Adrenal gland (tissue), 12 donors: ENCODE results near the gene BCL2A1. TPM values are rescaled to one million over a fixed set of nuclear protein-coding genes. Genes with fewer than 3 reads are reported as not detected.

Experiments used
- DNase-seq, 7 donors: peaks; one replicate each; pipeline ENCODE4 v3.0.0-alpha.2; 2019 to 2020
- H3K27ac ChIP-seq, 5 donors: fragments of 200-600 bp; sonication (generic) in 4 of 5; 1 replicate in 3 of 5; 2 replicates in 2 of 5; pipeline versions ENCODE4 v1.5.1 to v1.8.0; 2016 to 2020; ENCODE audit warnings: mild to moderate bottlenecking in 1 of 5
- H3K27me3 ChIP-seq: fragments of 200-600 bp; 2 replicates; pipeline ENCODE4 v1.8.0; 2021
- H3K36me3 ChIP-seq, 2 donors: fragments of 200-600 bp; replicated peaks in 1 of 2; 1 replicate in 1 of 2; 2 replicates in 1 of 2; pipeline versions ENCODE4 v1.5.1 to v1.8.0; 2018 to 2022
- H3K4me1 ChIP-seq, 2 donors: fragments of 200-600 bp; replicated peaks in 1 of 2; 1 replicate in 1 of 2; 2 replicates in 1 of 2; pipeline versions ENCODE4 v1.5.1 to v1.8.0; 2018 to 2021
- H3K4me3 ChIP-seq, 4 donors: fragments of 200-600 bp; sonication (generic) in 3 of 4; one replicate each; pipeline ENCODE4 v1.5.1; 2016 to 2018
- H3K9me3 ChIP-seq, 3 donors: fragments of 200-600 bp; sonication (generic) in 1 of 3; replicated peaks in 1 of 3; 1 replicate in 2 of 3; 2 replicates in 1 of 3; pipeline versions ENCODE4 v1.5.1 to v1.8.0; 2016 to 2021
- POLR2A ChIP-seq, 2 donors: fragments of 450-650 bp; IDR thresholded peaks; one replicate each; pipeline ENCODE4 v1.6.1; 2017; ENCODE audit warnings: antibody characterized with exemption in 2 of 2, mild to moderate bottlenecking in 2 of 2, moderate library complexity in 1 of 2
- WGBS, 4 donors: extraction: QIAGEN DNeasy Blood & Tissue Kit in 2 of 4; methylation state at CpG; one replicate each; pipeline versions ENCODE4 v1.1.5 to v1.1.7; 2013 to 2017; 5-methylcytosine and 5-hydroxymethylcytosine counted together
- intact Hi-C, 2 donors: fragments of 100-400 bp; cut with DNase I; formaldehyde crosslinking; loops; one replicate each; pipeline versions ENCODE4 v1.14.1 to v1.15.0; 2022 to 2023
- polyA plus RNA-seq, 3 donors: library from polyadenylated mRNA; stranded (reverse); fragments of 200-250 nt in 2 of 3; fragments of 350-450 nt in 1 of 3; fragmentation: Illumina TruSeq in 1 of 3; extraction: RNeasy Lipid Tissue Mini Kit (QIAGEN cat#74804) in 1 of 3; gene quantifications; one replicate each; pipeline ENCODE4 v1.2.3, GENCODE V29; 2013 to 2014
- total RNA-seq, 9 donors: library from RNA; depleted of rRNA in 4 of 9; stranded (reverse); fragments of >200 nt in 4 of 9; fragments of 120-200 nt in 1 of 9; fragmentation: NEBNext Ultra II Directional in 1 of 9; extraction: Animal tissue kit (Norgen Biotek cat#: 25700) in 1 of 9; gene quantifications; one replicate each; pipeline versions ENCODE4 v1.1.0 to v1.2.4, GENCODE V29; 2013 to 2023
- TF ChIP-seq, protein P1 (sequence below), 6 experiments: fragments of 450-650 bp in 4 of 6; fragments of 200-600 bp in 2 of 6; sonication (generic) in 1 of 6; IDR thresholded peaks; 1 replicate in 5 of 6; 2 replicates in 1 of 6; pipeline versions ENCODE4 v1.5.1 to v1.8.0; 2016 to 2021; ENCODE audit warnings: antibody characterized with exemption in 6 of 6, mild to moderate bottlenecking in 2 of 6, moderate library complexity in 1 of 6
- donor health status: healthy with polysubstance abuse.
- donor health status: Bipolar disorder and iron deficiency.
- donor health status: DM: yes; HTN: yes; CAD: no.
- donor health status: DM: no; HTN: no; CAD: no.
- donor health status: DM: no; HTN: no; CAD: no.
- donor health status: DM: yes; HTN: yes; CAD: no.

BCL2A1 gene
- total and polyA plus RNA-seq, 12 donors = 0.56 to 19.1 (median 1.4) TPM; not detected in 1

DNA sequence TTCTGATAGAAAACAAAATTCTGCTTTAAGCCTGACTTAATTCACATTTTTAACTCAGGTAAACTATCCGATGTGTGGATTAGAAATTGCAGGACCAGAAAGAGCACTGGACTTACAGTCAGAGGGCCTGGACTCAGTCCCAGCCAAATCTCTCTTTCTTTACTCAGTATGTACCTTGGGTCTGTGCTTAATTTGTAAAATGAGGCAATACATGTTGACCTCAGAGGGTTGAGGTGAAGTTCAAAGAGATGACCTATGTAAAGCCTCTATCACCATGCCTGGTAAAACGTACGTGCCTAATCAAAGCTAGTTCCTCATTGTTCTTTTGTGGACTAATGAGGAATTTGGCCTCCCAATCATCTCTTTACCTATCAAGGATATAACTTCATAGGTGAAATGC, 1.9 kb upstream of the BCL2A1 start:
- DNase-seq = no peak
- Histone ChIP-seq H3K4me1 (peaks cover 0 to 7% of the 10 kb centered on the region in 2 donors), H3K9me3 (no peaks in the 10 kb centered on the region), H3K27ac (no peak overlapping the region), H3K27me3 (no peaks in the 10 kb centered on the region), H3K4me3 (no peak overlapping the region), H3K36me3 (no peaks in the 10 kb centered on the region)
- 68 to 88% (median 74%) methylated on average over 3 of the region's 3 CpGs for WGBS, 4 donors
- TF ChIP-seq, protein P1, sequence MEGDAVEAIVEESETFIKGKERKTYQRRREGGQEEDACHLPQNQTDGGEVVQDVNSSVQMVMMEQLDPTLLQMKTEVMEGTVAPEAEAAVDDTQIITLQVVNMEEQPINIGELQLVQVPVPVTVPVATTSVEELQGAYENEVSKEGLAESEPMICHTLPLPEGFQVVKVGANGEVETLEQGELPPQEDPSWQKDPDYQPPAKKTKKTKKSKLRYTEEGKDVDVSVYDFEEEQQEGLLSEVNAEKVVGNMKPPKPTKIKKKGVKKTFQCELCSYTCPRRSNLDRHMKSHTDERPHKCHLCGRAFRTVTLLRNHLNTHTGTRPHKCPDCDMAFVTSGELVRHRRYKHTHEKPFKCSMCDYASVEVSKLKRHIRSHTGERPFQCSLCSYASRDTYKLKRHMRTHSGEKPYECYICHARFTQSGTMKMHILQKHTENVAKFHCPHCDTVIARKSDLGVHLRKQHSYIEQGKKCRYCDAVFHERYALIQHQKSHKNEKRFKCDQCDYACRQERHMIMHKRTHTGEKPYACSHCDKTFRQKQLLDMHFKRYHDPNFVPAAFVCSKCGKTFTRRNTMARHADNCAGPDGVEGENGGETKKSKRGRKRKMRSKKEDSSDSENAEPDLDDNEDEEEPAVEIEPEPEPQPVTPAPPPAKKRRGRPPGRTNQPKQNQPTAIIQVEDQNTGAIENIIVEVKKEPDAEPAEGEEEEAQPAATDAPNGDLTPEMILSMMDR (IDR thresholded peaks at IDR 0.05) = no peak
- TF ChIP-seq POLR2A (IDR thresholded peaks at IDR 0.05) = no peak
- intact Hi-C loops = no loop called here

DNA sequence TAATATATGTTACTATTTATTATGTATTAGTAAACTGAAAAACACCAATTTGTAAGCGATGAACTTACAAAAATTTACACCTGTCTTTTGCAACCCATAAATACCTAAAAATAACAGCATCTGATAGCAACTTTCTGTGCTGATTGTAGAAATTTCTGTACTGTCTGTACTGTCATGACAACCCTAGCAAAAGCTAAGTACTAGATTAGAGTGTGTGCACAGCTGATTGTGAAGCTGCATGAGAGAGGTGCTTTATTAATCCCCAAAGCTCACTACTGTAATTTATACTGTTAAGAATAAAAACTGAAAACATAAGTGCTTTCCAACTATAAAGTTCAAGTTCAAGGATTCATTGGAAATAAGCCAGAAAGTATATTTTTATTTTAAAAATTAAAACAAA, 815 bp downstream of the BCL2A1 start:
- no peak overlapping the region for H3K4me3 ChIP-seq
- no peaks in the 10 kb centered on the region for H3K27me3 ChIP-seq
- H3K36me3 ChIP-seq = no peaks in the 10 kb centered on the region
- intact Hi-C loops = no loop called here
- H3K27ac ChIP-seq = no peak overlapping the region
- no peak for TF ChIP-seq POLR2A (IDR thresholded peaks at IDR 0.05)
- TF ChIP-seq, protein P1 (IDR thresholded peaks at IDR 0.05) = no peak
- 85 to 96% (median 91%) methylated on average over 1 of the region's 1 CpG for WGBS, 4 donors
- no peak for DNase-seq
- H3K4me1 ChIP-seq = peaks cover 0 to 7% of the 10 kb centered on the region in 2 donors
- H3K9me3 ChIP-seq = no peaks in the 10 kb centered on the region

DNA sequence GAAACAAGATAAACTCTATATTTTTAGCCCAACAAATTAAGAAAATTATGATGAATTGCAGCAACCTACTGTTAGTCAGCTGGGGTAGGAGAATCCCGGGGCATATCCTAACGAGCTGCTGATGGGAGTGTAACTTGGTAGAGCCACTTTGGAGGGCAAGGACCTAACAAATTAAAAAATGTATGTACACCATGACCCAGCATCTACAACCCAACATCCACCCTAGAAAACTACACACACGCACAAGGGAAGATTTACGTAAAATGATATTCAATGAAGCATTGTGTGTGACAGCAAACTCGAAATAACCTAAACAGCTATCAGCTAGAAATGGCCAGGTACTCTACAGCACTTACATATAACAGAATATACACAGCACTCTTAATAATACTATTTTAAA, 1.9 kb downstream of the BCL2A1 start:
- intact Hi-C loops = no loop called here
- no peak overlapping the region for H3K27ac ChIP-seq
- TF ChIP-seq, protein P1 (IDR thresholded peaks at IDR 0.05) = no peak
- TF ChIP-seq POLR2A (IDR thresholded peaks at IDR 0.05) = no peak
- no peaks in the 10 kb centered on the region for H3K27me3 ChIP-seq
- no peaks in the 10 kb centered on the region for H3K36me3 ChIP-seq
- H3K4me1 ChIP-seq = peaks cover 0 to 7% of the 10 kb centered on the region in 2 donors
- no peak overlapping the region for H3K4me3 ChIP-seq
- WGBS, 4 donors = 86 to 94% (median 89%) methylated on average over 5 of the region's 5 CpGs
- no peaks in the 10 kb centered on the region for H3K9me3 ChIP-seq
- DNase-seq = no peak

DNA sequence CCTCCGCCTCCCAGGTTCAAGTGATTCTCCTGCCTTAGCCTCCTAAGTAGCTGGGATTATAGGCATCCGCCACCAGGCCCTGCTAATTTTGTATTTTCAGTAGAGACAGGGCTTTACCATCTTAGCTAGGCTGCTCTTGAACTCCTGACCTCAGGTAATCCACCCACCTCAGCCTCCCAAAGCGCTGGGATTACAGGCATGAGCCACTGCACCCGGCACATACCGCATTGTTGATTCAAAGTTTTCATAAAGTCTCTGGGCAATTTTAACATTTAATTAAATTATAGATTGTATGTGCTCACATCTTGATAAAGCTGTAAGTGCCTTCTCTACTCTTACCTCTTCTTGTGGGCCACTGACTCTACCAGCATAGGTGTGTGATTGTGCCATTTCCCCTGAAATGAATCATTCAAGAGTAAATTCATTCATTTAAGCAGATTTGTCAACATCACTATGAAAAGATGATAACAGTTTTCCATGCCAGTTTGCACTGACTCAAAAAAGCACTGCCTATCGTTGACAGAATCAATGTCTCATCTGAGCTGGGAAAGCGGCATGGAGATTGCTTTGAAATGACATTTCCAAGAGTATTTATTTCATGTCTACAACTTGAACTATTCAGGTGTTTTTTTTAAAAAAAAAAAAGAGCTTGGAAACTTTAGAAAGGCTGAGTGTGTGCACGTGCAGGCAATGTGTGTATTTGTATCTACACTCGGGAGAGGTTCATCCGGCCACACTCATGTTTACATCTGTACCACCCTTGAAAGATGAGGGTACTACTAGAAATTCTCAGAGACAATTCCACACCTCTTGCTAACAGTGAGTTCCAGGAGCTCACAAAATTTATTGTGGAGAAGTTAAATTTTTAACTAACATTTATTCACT, 3.5 kb downstream of the BCL2A1 start:
- Histone ChIP-seq H3K4me1 (peaks cover 0 to 7% of the 10 kb centered on the region in 2 donors), H3K9me3 (no peaks in the 10 kb centered on the region), H3K27ac (no peak overlapping the region), H3K4me3 (no peak overlapping the region), H3K27me3 (no peaks in the 10 kb centered on the region), H3K36me3 (no peaks in the 10 kb centered on the region)
- 89 to 94% (median 90%) methylated on average over 10 of the region's 10 CpGs for WGBS, 4 donors
- intact Hi-C loops = no loop called here
- DNase-seq = no peak
- TF ChIP-seq, protein P1 (IDR thresholded peaks at IDR 0.05) = no peak
